WERI-Rb-1 (cell line): ENCODE results near the gene RPRD1A.
A peak's percentile ranks its signal among the peaks of the same experiment; 100 is the strongest.
"Not testable (repeated sequence)": the region's sequence is repeated elsewhere in the genome, so short reads cannot be mapped to it uniquely, and the experiment has no call there.

Experiments used
- DNase-seq: peaks from one replicate; pipeline ENCODE4 v3.0.0-alpha.2; 2020
- H3K27ac ChIP-seq: fragments of 250-450 bp; sonication (Bioruptor Pico); 2 replicates; pipeline ENCODE4 v1.5.1; 2020; ENCODE audit warnings: mild to moderate bottlenecking, moderate library complexity
- H3K27me3 ChIP-seq: fragments of 250-450 bp; sonication (Bioruptor Pico); 2 replicates; pipeline ENCODE4 v1.5.1; 2021; ENCODE audit warnings: mild to moderate bottlenecking, low read depth, moderate library complexity; ENCODE audit not compliant: insufficient read depth, severe bottlenecking
- H3K36me3 ChIP-seq: fragments of 250-450 bp; sonication (Bioruptor Pico); 2 replicates; pipeline ENCODE4 v1.5.1; 2020; ENCODE audit warnings: mild to moderate bottlenecking, moderate library complexity
- H3K4me3 ChIP-seq: 2 replicates; pipeline ENCODE4 v1.5.1; 2011; ENCODE audit warnings: low read depth, mild to moderate bottlenecking, control low read depth, low read length
- H3K9me3 ChIP-seq: fragments of 250-450 bp; sonication (Bioruptor Pico); 2 replicates; pipeline ENCODE4 v1.5.1; 2021; ENCODE audit warnings: mild to moderate bottlenecking, moderate library complexity; ENCODE audit not compliant: severe bottlenecking
- CTCF ChIP-seq: IDR thresholded peaks from 2 replicates; pipeline ENCODE4 v1.5.1; 2011; ENCODE audit warnings: low read depth, mild to moderate bottlenecking, control low read depth, inconsistent platforms, low read length

Gene RPRD1A

GRCh38 chr18:35971661-35972196, 95.6 kb downstream of the RPRD1A start:
- Histone ChIP-seq H3K9me3 (no peaks in the 10 kb centered on the region), H3K36me3 (peaks cover 25% of the 10 kb centered on the region), H3K27ac (peak overlapping the region; percentile 52), H3K4me3 (peak overlapping the region; percentile 94), H3K27me3 (no peaks in the 10 kb centered on the region)
- no peak for DNase-seq
- TF ChIP-seq CTCF: no peak

- Histone ChIP-seq H3K27me3 (no peaks in the 10 kb centered on the region), H3K4me3 (no peak overlapping the region), H3K27ac (no peak overlapping the region), H3K36me3 (peaks cover 12% of the 10 kb centered on the region), H3K9me3 (no peaks in the 10 kb centered on the region)
- TF ChIP-seq CTCF: no peak
- no peak for DNase-seq
These were observed 97.7 kb downstream of the RPRD1A start for GRCh38 chr18:35969676-35970075.

GRCh38 chr18:35968278-35968880, 99.0 kb downstream of the RPRD1A start:
- no peak for DNase-seq
- peaks cover 4% of the 10 kb centered on the region; the same call in 1 of the 2 replicates for H3K36me3 ChIP-seq
- H3K27ac ChIP-seq: no peak overlapping the region
- H3K4me3 ChIP-seq: no peak overlapping the region
- TF ChIP-seq CTCF: no peak
- no peaks in the 10 kb centered on the region for H3K9me3 ChIP-seq
- H3K27me3 ChIP-seq: no peaks in the 10 kb centered on the region

- H3K9me3 ChIP-seq, H3K27me3 ChIP-seq, H3K4me3 ChIP-seq, H3K27ac ChIP-seq, DNase-seq, H3K36me3 ChIP-seq: not testable (repeated sequence)
These were observed 99.5 kb downstream of the RPRD1A start for GRCh38 chr18:35967866-35968265.

- Histone ChIP-seq H3K27ac (no peak overlapping the region), H3K9me3 (no peaks in the 10 kb centered on the region), H3K4me3 (no peak overlapping the region), H3K36me3 (no peaks in the 10 kb centered on the region), H3K27me3 (no peaks in the 10 kb centered on the region)
- TF ChIP-seq CTCF: no peak
- DNase-seq: no peak
These were observed 103.0 kb downstream of the RPRD1A start for GRCh38 chr18:35964319-35964718.

- DNase-seq: no peak
- no peak overlapping the region for H3K27ac ChIP-seq
- H3K4me3 ChIP-seq: no peak overlapping the region
- no peaks in the 10 kb centered on the region for H3K27me3 ChIP-seq
- TF ChIP-seq CTCF: no peak
- H3K9me3 ChIP-seq: no peaks in the 10 kb centered on the region
- H3K36me3 ChIP-seq: no peaks in the 10 kb centered on the region
These were observed 105.0 kb downstream of the RPRD1A start for GRCh38 chr18:35962320-35962719.
